ENCODE results near the gene SAMD11.

GRCh38 chr1:915295-916172 is 8.2 kb upstream of the SAMD11 start:
- no peak for TF ChIP-seq CTCF (IDR thresholded peaks at IDR 0.05)
- TF ChIP-seq NFYB (CRISPR knock-in tag; conservative IDR thresholded peaks at IDR 0.05; ENCODE audit: low read depth), result no peak
- TF ChIP-seq ZNF512 (CRISPR knock-in tag; IDR thresholded peaks at IDR 0.05; ENCODE audit: borderline replicate concordance), result no peak
- no peak for TF ChIP-seq MAX (CRISPR knock-in tag; IDR thresholded peaks at IDR 0.05)
- TF ChIP-seq CREM (CRISPR knock-in tag; IDR thresholded peaks at IDR 0.05), result no peak
- TF ChIP-seq ZNF317 (CRISPR knock-in tag; IDR thresholded peaks at IDR 0.05; ENCODE audit: borderline replicate concordance, low read depth), result no peak
- TF ChIP-seq ATF3 (CRISPR knock-in tag; conservative IDR thresholded peaks at IDR 0.05), result no peak
- TF ChIP-seq JUN (CRISPR knock-in tag; IDR thresholded peaks at IDR 0.05), result no peak
